Occipital lobe (tissue), 2 donors: ENCODE results near the gene KLHL11. TPM values are rescaled to one million over a fixed set of nuclear protein-coding genes. Genes with fewer than 3 reads are reported as not detected.
"Not testable (repeated sequence)": the region's sequence is repeated elsewhere in the genome, so short reads cannot be mapped to it uniquely, and the experiment has no call there.

Source experiments
- DNase-seq: peaks from one replicate; lab custom pipeline; 2025; lab: John Stamatoyannopoulos, UW
- total RNA-seq: library from RNA; depleted of rRNA; stranded (reverse); fragments of >200 nt; gene quantifications from one replicate; pipeline ENCODE4 v1.2.3, GENCODE V29; 2014

Gene KLHL11
- total RNA-seq, 1 donor from 2014 or later, result 74.9 TPM

GRCh38 chr17:41888332-41888965 lies 23.2 kb upstream of the KLHL11 start:
- no peak for DNase-seq

- DNase-seq, result no peak
These were observed 20.5 kb upstream of the KLHL11 start for GRCh38 chr17:41885733-41886132.

GRCh38 chr17:41882756-41883155 lies 17.5 kb upstream of the KLHL11 start:
- no peak for DNase-seq

- DNase-seq, result no peak
These were observed 14.9 kb upstream of the KLHL11 start for GRCh38 chr17:41880130-41880529.

- DNase-seq, result not testable (repeated sequence)
These were observed 9.1 kb upstream of the KLHL11 start for GRCh38 chr17:41874293-41874670.

- DNase-seq, result no peak
These were observed 8.5 kb upstream of the KLHL11 start for GRCh38 chr17:41873559-41874292.

GRCh38 chr17:41871789-41872188 lies 6.6 kb upstream of the KLHL11 start:
- no peak for DNase-seq

GRCh38 chr17:41870627-41871026 lies 5.4 kb upstream of the KLHL11 start:
- no peak for DNase-seq

GRCh38 chr17:41870097-41870496 lies 4.9 kb upstream of the KLHL11 start:
- DNase-seq, result no peak

- DNase-seq, result no peak
These were observed 4.2 kb upstream of the KLHL11 start for GRCh38 chr17:41869426-41869825.

- DNase-seq, result no peak
These were observed 3.3 kb upstream of the KLHL11 start for GRCh38 chr17:41868568-41868967.

GRCh38 chr17:41865596-41865893 lies 322 bp upstream of the KLHL11 start:
- DNase-seq, result no peak

GRCh38 chr17:41864498-41864835 lies 756 bp downstream of the KLHL11 start:
- DNase-seq, result no peak

GRCh38 chr17:41863074-41863848 lies 2.0 kb downstream of the KLHL11 start:
- DNase-seq, result no peak

GRCh38 chr17:41860254-41860931 lies 4.8 kb downstream of the KLHL11 start:
- no peak for DNase-seq

- DNase-seq, result not testable (repeated sequence)
These were observed 13.8 kb downstream of the KLHL11 start for GRCh38 chr17:41851382-41851781.

GRCh38 chr17:41849251-41849990 lies 15.8 kb downstream of the KLHL11 start:
- DNase-seq, result no peak

- DNase-seq, result no peak
These were observed 16.4 kb downstream of the KLHL11 start for GRCh38 chr17:41848788-41849187.

GRCh38 chr17:41844971-41845370 lies 20.3 kb downstream of the KLHL11 start:
- no peak for DNase-seq

GRCh38 chr17:41840781-41841180 lies 24.4 kb downstream of the KLHL11 start:
- not testable (repeated sequence) for DNase-seq

GRCh38 chr17:41839448-41839847 lies 25.8 kb downstream of the KLHL11 start:
- DNase-seq, result not testable (repeated sequence)
